Esophagus squamous epithelium (tissue), 5 donors: Measurements from ENCODE around the gene EIF2B4. TPM values are rescaled to one million over a fixed set of nuclear protein-coding genes. Genes with fewer than 3 reads are reported as not detected.

ENCODE experiments used
- DNase-seq: peaks from one replicate; lab custom pipeline; 2025; lab: John Stamatoyannopoulos, UW
- H3K27ac ChIP-seq, 4 donors: fragments of 200-600 bp; sonication (generic); one replicate each; pipeline ENCODE4 v1.5.1; 2016 to 2019; ENCODE audit warnings: mild to moderate bottlenecking in 1 of 4
- H3K27me3 ChIP-seq, 4 donors: fragments of 200-600 bp; sonication (generic); 1 replicate in 3 of 4; 2 replicates in 1 of 4; pipeline versions ENCODE4 v1.5.1 to v1.6.0; 2017 to 2021; ENCODE audit warnings: antibody characterized with exemption in 1 of 4
- H3K36me3 ChIP-seq, 3 donors: fragments of 200-600 bp; sonication (generic); one replicate each; pipeline ENCODE4 v1.5.1; 2016 to 2019
- H3K4me1 ChIP-seq, 3 donors: fragments of 200-600 bp; sonication (generic); one replicate each; pipeline ENCODE4 v1.5.1; 2017 to 2019
- H3K4me3 ChIP-seq, 4 donors: fragments of 200-600 bp; sonication (generic); 1 replicate in 3 of 4; 2 replicates in 1 of 4; pipeline ENCODE4 v1.5.1; 2016 to 2019; ENCODE audit warnings: mild to moderate bottlenecking in 2 of 4, moderate library complexity in 1 of 4
- H3K9me3 ChIP-seq, 3 donors: fragments of 200-600 bp; sonication (generic); one replicate each; pipeline ENCODE4 v1.5.1; 2016 to 2019
- CTCF ChIP-seq, 6 experiments: fragments of 450-650 bp in 4 of 6; fragments of 200-600 bp in 2 of 6; sonication (generic) in 2 of 6; IDR thresholded peaks; one replicate each; pipeline ENCODE4 v1.5.1; 2016 to 2019; ENCODE audit warnings: antibody characterized with exemption in 6 of 6, mild to moderate bottlenecking in 4 of 6, moderate library complexity in 4 of 6
- POLR2A ChIP-seq, 4 donors: fragments of 450-650 bp; IDR thresholded peaks; one replicate each; pipeline ENCODE4 v1.6.1; 2017; ENCODE audit warnings: antibody characterized with exemption in 4 of 4, mild to moderate bottlenecking in 4 of 4, moderate library complexity in 3 of 4
- WGBS, 2 donors: methylation state at CpG; one replicate each; pipeline ENCODE4 v1.1.5; 2018; 5-methylcytosine and 5-hydroxymethylcytosine counted together
- intact Hi-C: fragments of 100-400 bp; cut with DNase I; formaldehyde crosslinking; loops from one replicate; pipeline ENCODE4 v1.15.0; 2022
- total RNA-seq, 4 donors: library from RNA; depleted of rRNA; stranded (reverse); fragments of >200 nt; gene quantifications; one replicate each; pipeline ENCODE4 v1.1.0, GENCODE V29; 2016
- donor health status: DM: yes; HTN: yes; CAD: no.

EIF2B4 gene
- total RNA-seq, 4 donors from 2014 or later, result 30.4 to 44.3 (median 38.3) TPM

DNA sequence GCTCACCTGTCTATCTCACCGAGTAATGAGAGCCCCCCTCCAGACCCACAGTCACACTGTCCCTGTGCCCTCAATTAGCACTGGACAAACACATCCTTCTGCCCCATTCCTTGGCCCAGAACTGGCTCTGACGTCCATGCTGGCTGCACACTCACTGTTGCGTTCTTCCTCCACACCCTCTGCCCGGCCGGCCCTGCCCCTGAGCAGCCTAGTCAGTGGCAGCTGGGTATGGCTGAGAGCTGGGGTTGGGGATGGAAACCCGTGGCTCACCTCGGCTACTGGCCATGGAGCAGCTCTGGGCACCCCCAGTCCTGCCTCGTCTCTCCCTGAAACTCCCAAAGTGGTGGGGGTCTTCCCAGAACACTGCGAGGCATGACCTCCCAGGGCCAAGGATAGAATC, 55.4 kb downstream of the EIF2B4 start:
- DNase-seq, result no peak
- Histone ChIP-seq H3K9me3 (no peaks in the 10 kb centered on the region), H3K36me3 (peaks cover 0 to 53% (median 0%) of the 10 kb centered on the region in 3 donors), H3K27ac (no peak overlapping the region), H3K27me3 (no peaks in the 10 kb centered on the region), H3K4me3 (no peak overlapping the region), H3K4me1 (no peaks in the 10 kb centered on the region)
- 63 to 81% methylated on average over 3 to 7 of the region's 9 CpGs for WGBS, 2 donors
- intact Hi-C loops, result no loop called here
- TF ChIP-seq CTCF (IDR thresholded peaks at IDR 0.05), result no peak
- TF ChIP-seq POLR2A (IDR thresholded peaks at IDR 0.05), result no peak

Other genes starting within 250 kb of the EIF2B4 start
- not detected for gene ABHD1, start 246.5 kb downstream of the EIF2B4 start, total RNA-seq
- 10 to 100 TPM; 45.5 to 77.9 (median 53.9) TPM for gene PREB, start 235.7 kb downstream of the EIF2B4 start, total RNA-seq
- not detected for gene PRR30, start 230.9 kb downstream of the EIF2B4 start, total RNA-seq
- gene TCF23, start 221.3 kb downstream of the EIF2B4 start, total RNA-seq, result not detected
- 100 to 1,000 TPM in 2 of 4 donors, 10 to 100 TPM in 2; 57.1 to 124 (median 91.0) TPM for gene ATRAID, start 158.3 kb downstream of the EIF2B4 start, total RNA-seq
- 10 to 100 TPM; 13.5 to 38.6 (median 23.2) TPM for gene SLC5A6, start 158.1 kb downstream of the EIF2B4 start, total RNA-seq
- gene CAD, start 153.0 kb downstream of the EIF2B4 start, total RNA-seq, result 10 to 100 TPM; 17.6 to 34.5 (median 22.0) TPM
- gene SLC30A3, start 107.3 kb downstream of the EIF2B4 start, total RNA-seq, result under 1 TPM in 2 of 4 donors, not detected in 2; 0.18 to 0.19 TPM
- gene DNAJC5G, start 94.9 kb downstream of the EIF2B4 start, total RNA-seq, result under 1 TPM in 1 of 4 donors, not detected in 3; 0.38 TPM
- not detected for gene TRIM54, start 87.9 kb downstream of the EIF2B4 start, total RNA-seq
- gene UCN, start 61.9 kb downstream of the EIF2B4 start, total RNA-seq, result 1 to 10 TPM in 1 of 4 donors, not detected in 3; 1.1 TPM
- gene MPV17, start 47.2 kb downstream of the EIF2B4 start, total RNA-seq, result 10 to 100 TPM; 39.3 to 66.1 (median 48.1) TPM
- gene GTF3C2, start 13.6 kb downstream of the EIF2B4 start, total RNA-seq, result 10 to 100 TPM; 37.2 to 59.7 (median 52.3) TPM
- 100 to 1,000 TPM in 1 of 4 donors, 10 to 100 TPM in 3; 53.5 to 106 (median 75.8) TPM for gene SNX17, start 278 bp upstream of the EIF2B4 start, total RNA-seq
- 10 to 100 TPM in 3 of 4 donors, 1 to 10 TPM in 1; 6.4 to 15.6 (median 12.8) TPM for gene ZNF513, start 10.4 kb upstream of the EIF2B4 start, total RNA-seq
- gene PPM1G, start 39.3 kb upstream of the EIF2B4 start, total RNA-seq, result 10 to 100 TPM; 51.9 to 77.1 (median 67.4) TPM
- 10 to 100 TPM; 66.6 to 89.6 (median 81.5) TPM for gene NRBP1, start 58.3 kb upstream of the EIF2B4 start, total RNA-seq
- gene KRTCAP3, start 72.0 kb upstream of the EIF2B4 start, total RNA-seq, result 10 to 100 TPM in 3 of 4 donors, 1 to 10 TPM in 1; 9.8 to 29.3 (median 19.1) TPM
- gene IFT172, start 119.4 kb upstream of the EIF2B4 start, total RNA-seq, result 10 to 100 TPM in 3 of 4 donors, 1 to 10 TPM in 1; 7.6 to 19.6 (median 13.5) TPM
- 10 to 100 TPM in 2 of 4 donors, 1 to 10 TPM in 2; 4.6 to 28.2 (median 11.3) TPM for gene FNDC4, start 124.9 kb upstream of the EIF2B4 start, total RNA-seq
- 1 to 10 TPM in 1 of 4 donors, under 1 TPM in 3; 0.21 to 1.9 (median 0.41) TPM for gene GCKR, start 126.5 kb upstream of the EIF2B4 start, total RNA-seq
- gene ZNF512, start 212.7 kb upstream of the EIF2B4 start, total RNA-seq, result 10 to 100 TPM in 3 of 4 donors, 1 to 10 TPM in 1; 7.1 to 18.9 (median 15.7) TPM